Chondrocyte (in vitro differentiated cells): ENCODE data around the gene FBP2. TPM values are rescaled to one million over a fixed set of nuclear protein-coding genes. Genes with fewer than 3 reads are reported as not detected.

Source experiments
- DNase-seq: peaks from one replicate; pipeline ENCODE4 v3.0.0; 2021; ENCODE audit warnings: mixed read lengths, low spot score
- H3K27ac Mint-ChIP-seq: one replicate; pipeline ENCODE4 v1.8.0; 2021; ENCODE audit warnings: mild to moderate bottlenecking, moderate library complexity, mixed read lengths; ENCODE audit not compliant: unreplicated experiment
- H3K27me3 Mint-ChIP-seq: 2 replicates; pipeline ENCODE4 v1.8.0; 2021; ENCODE audit warnings: low read depth, mixed read lengths
- H3K36me3 Mint-ChIP-seq: 2 replicates; pipeline ENCODE4 v1.8.0; 2021; ENCODE audit warnings: low read depth, mixed read lengths
- H3K4me1 Mint-ChIP-seq: 2 replicates; pipeline ENCODE4 v1.8.0; 2021; ENCODE audit warnings: low read depth, mild to moderate bottlenecking, mixed read lengths
- H3K4me3 Mint-ChIP-seq: one replicate; pipeline ENCODE4 v1.8.0; 2021; ENCODE audit warnings: mild to moderate bottlenecking, moderate library complexity, mixed read lengths; ENCODE audit not compliant: unreplicated experiment
- H3K9me3 Mint-ChIP-seq: 2 replicates; pipeline ENCODE4 v1.8.0; 2021; ENCODE audit warnings: low read depth, mixed read lengths
- total RNA-seq: library from RNA; stranded (reverse); gene quantifications from 3 replicates; pipeline ENCODE4 v1.2.1, GENCODE V29; 2021
- TF ChIP-seq, protein P1 (sequence below): fragments of 200-600 bp; sonication (generic); IDR thresholded peaks from 2 replicates; pipeline ENCODE4 v1.5.0; 2021; ENCODE audit warnings: antibody characterized with exemption, mild to moderate bottlenecking, moderate library complexity

FBP2 gene
- total RNA-seq, 1 donor from 2014 or later = not detected

DNA sequence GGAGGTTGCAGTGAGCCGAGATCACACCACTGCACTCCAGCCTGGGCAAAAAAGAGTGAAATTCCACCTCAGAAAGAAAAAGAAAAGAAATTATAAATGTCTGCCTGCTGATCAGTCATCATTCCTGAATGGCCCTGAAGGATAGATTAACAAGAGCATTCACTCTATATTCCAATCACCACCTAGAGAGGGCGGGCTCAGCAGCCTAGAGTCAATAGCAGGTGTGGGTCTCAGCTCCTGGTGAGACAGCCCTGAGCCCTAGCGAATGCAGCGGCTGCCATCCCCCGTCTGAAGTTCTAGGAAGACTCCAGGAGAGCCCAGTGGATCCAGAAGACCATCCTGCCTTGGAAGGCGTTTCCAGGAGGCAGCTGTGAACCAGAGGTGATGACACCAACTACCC lies 33.7 kb upstream of the FBP2 start:
- no peak overlapping the region for H3K4me3 Mint-ChIP-seq
- no peaks in the 10 kb centered on the region for H3K36me3 Mint-ChIP-seq

GRCh38 chr9:94625835-94626234 lies 32.2 kb upstream of the FBP2 start:
- no peak for DNase-seq
- TF ChIP-seq, protein P1, sequence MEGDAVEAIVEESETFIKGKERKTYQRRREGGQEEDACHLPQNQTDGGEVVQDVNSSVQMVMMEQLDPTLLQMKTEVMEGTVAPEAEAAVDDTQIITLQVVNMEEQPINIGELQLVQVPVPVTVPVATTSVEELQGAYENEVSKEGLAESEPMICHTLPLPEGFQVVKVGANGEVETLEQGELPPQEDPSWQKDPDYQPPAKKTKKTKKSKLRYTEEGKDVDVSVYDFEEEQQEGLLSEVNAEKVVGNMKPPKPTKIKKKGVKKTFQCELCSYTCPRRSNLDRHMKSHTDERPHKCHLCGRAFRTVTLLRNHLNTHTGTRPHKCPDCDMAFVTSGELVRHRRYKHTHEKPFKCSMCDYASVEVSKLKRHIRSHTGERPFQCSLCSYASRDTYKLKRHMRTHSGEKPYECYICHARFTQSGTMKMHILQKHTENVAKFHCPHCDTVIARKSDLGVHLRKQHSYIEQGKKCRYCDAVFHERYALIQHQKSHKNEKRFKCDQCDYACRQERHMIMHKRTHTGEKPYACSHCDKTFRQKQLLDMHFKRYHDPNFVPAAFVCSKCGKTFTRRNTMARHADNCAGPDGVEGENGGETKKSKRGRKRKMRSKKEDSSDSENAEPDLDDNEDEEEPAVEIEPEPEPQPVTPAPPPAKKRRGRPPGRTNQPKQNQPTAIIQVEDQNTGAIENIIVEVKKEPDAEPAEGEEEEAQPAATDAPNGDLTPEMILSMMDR = no peak
- Mint-ChIP-seq H3K27me3 (no peaks in the 10 kb centered on the region), H3K4me3 (no peak overlapping the region), H3K4me1 (peaks cover 20% of the 10 kb centered on the region), H3K9me3 (no peaks in the 10 kb centered on the region), H3K27ac (no peak overlapping the region), H3K36me3 (no peaks in the 10 kb centered on the region)

More for the DNA sequence above, 33.7 kb upstream of the FBP2 start:
- H3K27ac Mint-ChIP-seq = no peak overlapping the region
- TF ChIP-seq, protein P1 = no peak
- DNase-seq = no peak
- H3K9me3 Mint-ChIP-seq = no peaks in the 10 kb centered on the region
- H3K27me3 Mint-ChIP-seq = peaks cover 4% of the 10 kb centered on the region
- peaks cover 19% of the 10 kb centered on the region for H3K4me1 Mint-ChIP-seq

DNA sequence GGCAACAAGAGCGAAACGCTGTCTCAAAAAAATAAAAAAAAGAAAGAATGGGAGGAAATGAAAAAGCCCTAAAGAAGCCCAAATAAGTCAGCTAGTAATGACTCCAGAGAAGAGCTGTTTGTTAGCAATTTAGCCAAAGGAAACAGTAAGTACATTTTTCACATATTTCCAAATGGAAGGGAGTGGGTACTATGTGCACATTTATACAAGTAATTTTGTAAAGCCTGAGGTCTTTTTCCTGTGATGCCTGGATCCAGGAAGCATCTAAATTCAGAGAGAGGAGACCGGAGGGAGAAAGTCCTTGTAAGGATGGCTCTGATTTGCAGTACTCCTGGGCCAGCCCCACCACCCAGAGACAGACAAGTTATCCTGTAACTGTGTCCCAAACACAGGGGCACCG lies 31.0 kb upstream of the FBP2 start:
- no peak for DNase-seq
- Mint-ChIP-seq H3K27ac (peak overlapping the region; percentile 28), H3K27me3 (peaks cover 2% of the 10 kb centered on the region), H3K4me1 (peaks cover 17% of the 10 kb centered on the region), H3K36me3 (peaks cover 1% of the 10 kb centered on the region), H3K9me3 (no peaks in the 10 kb centered on the region), H3K4me3 (no peak overlapping the region)
- TF ChIP-seq, protein P1 = no peak

DNA sequence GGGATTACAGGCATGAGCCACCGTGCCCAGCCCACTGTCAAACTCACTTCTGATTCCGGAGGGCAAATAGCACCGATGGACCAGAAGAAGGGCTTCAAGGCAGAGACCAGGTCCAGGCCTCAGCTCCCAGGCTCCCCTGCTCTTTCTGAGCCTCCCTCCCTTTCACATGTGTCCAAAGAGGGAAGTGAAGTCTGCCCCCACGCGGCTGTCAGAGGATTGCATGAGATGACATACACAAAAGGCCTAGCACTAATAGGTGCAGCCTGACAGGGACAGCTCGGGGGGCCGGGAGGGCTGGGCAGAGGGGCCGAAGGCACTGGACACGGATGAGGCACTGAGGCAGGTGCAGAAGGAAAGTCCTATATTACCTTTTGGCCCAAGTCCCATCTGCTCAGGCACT lies 29.6 kb upstream of the FBP2 start:
- TF ChIP-seq, protein P1 = peak; percentile 59
- Mint-ChIP-seq H3K9me3 (no peaks in the 10 kb centered on the region), H3K4me1 (peaks cover 23% of the 10 kb centered on the region), H3K27ac (no peak overlapping the region), H3K4me3 (no peak overlapping the region), H3K36me3 (peaks cover 1% of the 10 kb centered on the region), H3K27me3 (peaks cover 2% of the 10 kb centered on the region)
- no peak for DNase-seq

DNA sequence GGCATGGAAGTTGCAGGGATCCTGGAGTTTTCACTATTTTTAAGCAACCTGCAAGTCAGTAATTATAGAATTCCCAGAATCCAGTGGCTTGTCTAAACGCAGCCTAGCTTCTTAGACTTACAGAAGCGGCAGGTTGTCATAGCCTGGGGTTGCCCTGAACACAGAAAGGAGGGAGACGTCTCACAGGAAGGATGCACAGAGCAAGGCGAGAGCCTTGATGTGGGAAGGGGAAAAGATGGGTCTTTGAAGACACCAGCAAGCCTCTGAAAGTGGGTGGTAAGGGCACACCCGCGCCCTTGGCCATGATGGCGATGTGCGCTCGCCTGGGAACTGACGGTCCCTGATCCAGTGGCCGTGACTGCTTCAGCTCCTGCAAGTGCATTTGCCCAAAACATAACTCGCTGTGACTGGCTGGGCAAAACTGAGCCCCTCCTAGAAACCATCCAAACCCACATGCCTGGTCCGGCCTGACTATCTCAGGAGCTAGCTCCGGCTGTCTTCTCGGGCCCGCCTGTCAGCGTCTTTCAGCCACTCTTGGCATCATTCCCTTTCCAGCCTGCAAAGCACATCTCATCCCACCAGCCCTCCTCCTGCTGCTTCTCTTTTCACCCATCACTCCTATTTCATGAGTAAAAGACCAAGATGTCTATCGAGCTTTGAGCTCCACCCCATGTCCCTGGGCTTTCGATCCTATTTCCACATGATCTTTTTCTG lies 28.6 kb upstream of the FBP2 start:
- TF ChIP-seq, protein P1 = no peak
- H3K4me3 Mint-ChIP-seq = no peak overlapping the region
- no peaks in the 10 kb centered on the region for H3K9me3 Mint-ChIP-seq
- peaks cover 23% of the 10 kb centered on the region for H3K4me1 Mint-ChIP-seq
- H3K27me3 Mint-ChIP-seq = peaks cover 2% of the 10 kb centered on the region
- no peak overlapping the region for H3K27ac Mint-ChIP-seq
- DNase-seq = no peak
- H3K36me3 Mint-ChIP-seq = peaks cover 1% of the 10 kb centered on the region
